ENCODE measurements around the gene PACSIN3. TPM values are rescaled to one million over a fixed set of nuclear protein-coding genes. Genes with fewer than 3 reads are reported as not detected.

Gene PACSIN3
- total and polyA plus RNA-seq, 2 of the 13 experiments (the other 11 are each of a cell fraction or from before 2014, with no cell fraction given): 47.9 to 93.3 TPM

- TF ChIP-seq ATF5 (CRISPR knock-in tag; IDR thresholded peaks at IDR 0.05; ENCODE audit: low read depth): no peak
- TF ChIP-seq ARID5B (CRISPR knock-in tag; IDR thresholded peaks at IDR 0.05): peak; percentile 28; the same call in 1 of the 2 replicates
- peak; percentile 12 to 50; a peak in 2 of 4 replicates for TF ChIP-seq HMGXB4 (CRISPR knock-in tag; IDR thresholded peaks at IDR 0.05; ENCODE audit: borderline replicate concordance in 1 of 2, low read depth in 1 of 2)
- TF ChIP-seq ZNF552 (CRISPR knock-in tag; IDR thresholded peaks at IDR 0.05; ENCODE audit: borderline replicate concordance): no peak
- TF ChIP-seq ZNF619 (CRISPR knock-in tag; IDR thresholded peaks at IDR 0.05): no peak
- TF ChIP-seq KLF12 (CRISPR knock-in tag; IDR thresholded peaks at IDR 0.05; ENCODE audit: borderline replicate concordance): no peak
- no peak for TF ChIP-seq ETV5 (CRISPR knock-in tag; IDR thresholded peaks at IDR 0.05; ENCODE audit: borderline replicate concordance)
- TF ChIP-seq KLF16 (CRISPR knock-in tag; IDR thresholded peaks at IDR 0.05): no peak
- TF ChIP-seq ZNF597 (CRISPR knock-in tag; IDR thresholded peaks at IDR 0.05): no peak
- TF ChIP-seq ZNF746 (CRISPR knock-in tag; IDR thresholded peaks at IDR 0.05): 0 out of 2 replicates have a peak, but pooled peaks have one; percentile 23
- TF ChIP-seq ZNF629 (CRISPR knock-in tag; conservative IDR thresholded peaks at IDR 0.05): peak; percentile 96
- no peak for TF ChIP-seq ZNF75D (CRISPR knock-in tag; IDR thresholded peaks at IDR 0.05; ENCODE audit: borderline replicate concordance)
- TF ChIP-seq CEBPG (CRISPR knock-in tag; IDR thresholded peaks at IDR 0.05): no peak
- TF ChIP-seq ZNF615 (CRISPR knock-in tag; IDR thresholded peaks at IDR 0.05; ENCODE audit: borderline replicate concordance): no peak
- TF ChIP-seq SPEN (CRISPR knock-in tag; IDR thresholded peaks at IDR 0.05; ENCODE audit: low read depth): no peak
- no peak for TF ChIP-seq CBFB (CRISPR knock-in tag; IDR thresholded peaks at IDR 0.05)
- TF ChIP-seq, protein P1, sequence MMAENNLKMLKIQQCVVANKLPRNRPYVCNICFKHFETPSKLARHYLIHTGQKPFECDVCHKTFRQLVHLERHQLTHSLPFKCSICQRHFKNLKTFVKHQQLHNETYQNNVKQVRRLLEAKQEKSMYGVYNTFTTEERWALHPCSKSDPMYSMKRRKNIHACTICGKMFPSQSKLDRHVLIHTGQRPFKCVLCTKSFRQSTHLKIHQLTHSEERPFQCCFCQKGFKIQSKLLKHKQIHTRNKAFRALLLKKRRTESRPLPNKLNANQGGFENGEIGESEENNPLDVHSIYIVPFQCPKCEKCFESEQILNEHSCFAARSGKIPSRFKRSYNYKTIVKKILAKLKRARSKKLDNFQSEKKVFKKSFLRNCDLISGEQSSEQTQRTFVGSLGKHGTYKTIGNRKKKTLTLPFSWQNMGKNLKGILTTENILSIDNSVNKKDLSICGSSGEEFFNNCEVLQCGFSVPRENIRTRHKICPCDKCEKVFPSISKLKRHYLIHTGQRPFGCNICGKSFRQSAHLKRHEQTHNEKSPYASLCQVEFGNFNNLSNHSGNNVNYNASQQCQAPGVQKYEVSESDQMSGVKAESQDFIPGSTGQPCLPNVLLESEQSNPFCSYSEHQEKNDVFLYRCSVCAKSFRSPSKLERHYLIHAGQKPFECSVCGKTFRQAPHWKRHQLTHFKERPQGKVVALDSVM (CRISPR knock-in tag; IDR thresholded peaks at IDR 0.05): no peak
- TF ChIP-seq ZNF589 (CRISPR knock-in tag; conservative IDR thresholded peaks at IDR 0.05): 0 out of 2 replicates have a peak, but pooled peaks have one; percentile 68
These were observed 764 bp upstream of the PACSIN3 start (continued) for GRCh38 chr11:47186700-47187695.
